CD8-positive, alpha-beta memory T cell (primary cell): ENCODE data around the gene OR2F2. TPM values are rescaled to one million over a fixed set of nuclear protein-coding genes. Genes with fewer than 3 reads are reported as not detected.

Experiments used
- CTCF ChIA-PET: fragments of 350-600 bp; sonication (Branson Sonifier 250); formaldehyde crosslinking; loops from one replicate; lab custom pipeline; 2021; ENCODE audit warnings: antibody characterized with exemption; lab: Charles Lee
- POLR2A ChIA-PET: fragments of 350-600 bp; sonication (Branson Sonifier 250); formaldehyde crosslinking; loops from one replicate; lab custom pipeline; 2021; ENCODE audit warnings: antibody characterized with exemption; lab: Charles Lee
- DNase-seq, 5 donors: peaks; one replicate each; pipeline versions ENCODE4 v3.0.0 to v3.0.0-alpha.2; 2020 to 2022; ENCODE audit warnings: mixed read lengths in 1 of 5
- H3K27ac ChIP-seq: one replicate; pipeline ENCODE4 v1.7.0; 2013; ENCODE audit warnings: low read depth, mild to moderate bottlenecking, low read length, moderate library complexity
- H3K27me3 ChIP-seq: 2 replicates; pipeline ENCODE4 v1.7.0; 2013; ENCODE audit warnings: low read length, mild to moderate bottlenecking; ENCODE audit not compliant: insufficient read depth, poor library complexity, severe bottlenecking
- H3K36me3 ChIP-seq: 2 replicates; pipeline ENCODE4 v1.7.0; 2013; ENCODE audit warnings: mild to moderate bottlenecking, low read length, moderate library complexity; ENCODE audit not compliant: insufficient read depth
- H3K4me1 ChIP-seq: 2 replicates; pipeline ENCODE4 v1.7.0; 2013; ENCODE audit warnings: mild to moderate bottlenecking, low read length, moderate library complexity; ENCODE audit not compliant: insufficient read depth
- H3K4me3 ChIP-seq: 2 replicates; pipeline ENCODE4 v1.7.0; 2013; ENCODE audit warnings: mild to moderate bottlenecking, low read length
- H3K9me3 ChIP-seq: 2 replicates; pipeline ENCODE4 v1.7.0; 2013; ENCODE audit warnings: mild to moderate bottlenecking, low read length
- H3K27ac Mint-ChIP-seq, 8 donors: one replicate each; pipeline ENCODE4 v1.8.0; 2020 to 2021; ENCODE audit warnings: mixed read lengths in 8 of 8, mild to moderate bottlenecking in 6 of 8, inconsistent platforms in 3 of 8, moderate library complexity in 3 of 8
- H3K27me3 Mint-ChIP-seq, 2 donors: one replicate each; pipeline ENCODE4 v1.8.0; 2020 to 2021; ENCODE audit warnings: mixed read lengths in 2 of 2, mild to moderate bottlenecking in 1 of 2, moderate library complexity in 1 of 2
- H3K36me3 Mint-ChIP-seq, 3 donors: one replicate each; pipeline ENCODE4 v1.8.0; 2020 to 2021; ENCODE audit warnings: mixed read lengths in 3 of 3, inconsistent platforms in 1 of 3, mild to moderate bottlenecking in 1 of 3
- H3K4me1 Mint-ChIP-seq, 3 donors: one replicate each; pipeline ENCODE4 v1.8.0; 2020 to 2021; ENCODE audit warnings: mixed read lengths in 3 of 3, inconsistent platforms in 1 of 3, mild to moderate bottlenecking in 1 of 3
- H3K4me3 Mint-ChIP-seq, 7 donors: one replicate each; pipeline ENCODE4 v1.8.0; 2020 to 2021; ENCODE audit warnings: mixed read lengths in 7 of 7, mild to moderate bottlenecking in 6 of 7, moderate library complexity in 4 of 7, inconsistent platforms in 2 of 7
- H3K9me3 Mint-ChIP-seq, 5 donors: one replicate each; pipeline ENCODE4 v1.8.0; 2020 to 2022; ENCODE audit warnings: mixed read lengths in 5 of 5, mild to moderate bottlenecking in 3 of 5, moderate library complexity in 2 of 5, inconsistent platforms in 1 of 5
- polyA plus RNA-seq: library from polyadenylated mRNA; unstranded; fragments of 300-500 nt; fragmentation: Illumina TruSeq; gene quantifications from one replicate; pipeline ENCODE4 v1.2.3, GENCODE V29; 2021
- total RNA-seq, 2 experiments: library from RNA; stranded (reverse); gene quantifications; one replicate each; pipeline ENCODE4 v1.2.3, GENCODE V29; 2021

Gene OR2F2
- total and polyA plus RNA-seq, 3 experiments from 2014 or later = not detected

DNA sequence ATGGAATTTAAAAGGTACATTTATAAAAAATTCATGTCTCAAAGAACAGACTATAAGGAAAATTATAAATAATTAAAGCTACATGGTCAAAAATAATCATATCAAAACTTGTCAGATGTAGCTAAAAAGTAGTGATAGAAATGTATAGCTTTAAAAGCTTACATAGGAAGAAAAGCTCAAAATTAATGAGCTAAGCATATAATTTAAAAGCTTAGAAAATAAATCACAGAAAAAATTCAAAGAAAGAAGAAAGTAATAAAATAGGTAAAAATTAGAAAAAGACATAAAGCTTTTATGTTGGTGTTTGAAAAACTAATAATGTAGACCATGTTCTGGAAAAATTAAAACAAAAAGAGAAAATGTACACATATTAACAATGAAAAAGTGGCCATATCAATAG, 38.4 kb upstream of the OR2F2 start:
- Mint-ChIP-seq H3K27ac (no peak overlapping the region), H3K4me1 (peaks cover 31 to 46% (median 43%) of the 10 kb centered on the region in 3 donors), H3K4me3 (no peak overlapping the region), H3K27me3 (no peaks in the 10 kb centered on the region), H3K9me3 (no peaks in the 10 kb centered on the region), H3K36me3 (peaks cover 0 to 3% (median under 1%) of the 10 kb centered on the region in 3 donors)
- no peak overlapping the region for H3K4me3 ChIP-seq
- DNase-seq = no peak
- H3K4me1 ChIP-seq = peaks cover 18% of the 10 kb centered on the region
- ChIA-PET POLR2A (no interaction called here), CTCF (interaction anchor here (0.8 kb wide), 1 partner anchor 15 kb away, joined by 3 read pairs; no protein-coding TSS in a partner anchor)
- H3K36me3 ChIP-seq = no peaks in the 10 kb centered on the region
- H3K27me3 ChIP-seq = no peaks in the 10 kb centered on the region
- H3K9me3 ChIP-seq = no peaks in the 10 kb centered on the region
- H3K27ac ChIP-seq = no peak overlapping the region

DNA sequence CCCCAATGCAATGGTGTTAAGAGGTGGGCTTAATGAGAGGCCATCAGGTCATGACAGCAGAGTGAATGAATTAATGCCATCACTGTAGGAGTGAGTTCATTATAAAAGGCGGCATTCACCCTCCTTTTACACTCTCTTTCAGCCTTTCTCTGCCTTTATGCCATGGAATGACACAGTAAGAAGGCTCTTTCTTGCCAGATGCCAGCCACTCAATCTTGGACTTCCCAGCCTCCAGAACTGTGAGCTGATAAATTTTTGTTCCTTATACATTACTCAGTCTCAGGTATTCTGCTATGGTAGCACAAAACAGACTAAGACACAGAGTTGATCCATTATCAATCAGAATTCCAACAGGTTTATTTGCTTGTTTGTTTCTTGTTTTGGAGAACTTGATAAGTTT, 36.2 kb upstream of the OR2F2 start:
- Mint-ChIP-seq H3K4me1 (peaks cover 28 to 48% (median 40%) of the 10 kb centered on the region in 3 donors), H3K27ac (peak overlapping the region in 2 of 8 donors; percentile 35 to 82), H3K27me3 (no peaks in the 10 kb centered on the region), H3K4me3 (no peak overlapping the region), H3K9me3 (no peaks in the 10 kb centered on the region), H3K36me3 (peaks cover 0 to 3% (median 0%) of the 10 kb centered on the region in 3 donors)
- Histone ChIP-seq H3K27me3 (no peaks in the 10 kb centered on the region), H3K4me1 (peaks cover 26% of the 10 kb centered on the region), H3K36me3 (no peaks in the 10 kb centered on the region), H3K9me3 (no peaks in the 10 kb centered on the region), H3K27ac (no peak overlapping the region), H3K4me3 (no peak overlapping the region)
- POLR2A ChIA-PET = no interaction called here
- DNase-seq = no peak
- CTCF ChIA-PET = no interaction called here

DNA sequence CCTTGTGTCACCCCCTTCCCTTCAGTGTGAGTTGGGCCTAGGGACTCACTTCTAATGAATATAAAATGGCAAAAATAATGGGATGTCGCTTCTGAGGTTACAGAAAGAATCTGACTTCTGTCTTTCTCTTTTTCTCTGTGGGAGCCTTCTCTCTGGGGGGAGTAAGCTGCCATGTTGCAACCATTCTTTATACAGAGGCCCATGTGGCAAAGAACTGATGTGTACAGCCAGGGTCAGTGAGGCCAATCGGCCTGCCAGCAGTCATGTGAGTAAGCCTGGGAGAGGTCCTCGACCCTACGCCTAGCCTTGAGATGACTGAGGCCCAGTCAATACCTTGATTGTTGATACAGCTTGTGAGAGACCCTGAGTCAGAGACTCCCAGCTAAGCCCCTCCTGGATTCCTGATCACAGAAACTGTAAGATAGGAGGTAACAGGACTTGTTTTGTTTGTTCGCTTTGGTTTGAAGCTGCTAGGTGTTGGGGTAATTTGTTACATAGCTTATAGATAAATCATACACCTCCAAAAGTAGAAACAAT, 34.7 kb upstream of the OR2F2 start:
- Histone ChIP-seq H3K27me3 (no peaks in the 10 kb centered on the region), H3K27ac (peak overlapping the region; percentile 55), H3K36me3 (no peaks in the 10 kb centered on the region), H3K9me3 (no peaks in the 10 kb centered on the region), H3K4me3 (no peak overlapping the region), H3K4me1 (peaks cover 26% of the 10 kb centered on the region)
- Mint-ChIP-seq H3K27ac (peak overlapping the region in 7 of 8 donors; percentile 35 to 96 (median 80)), H3K4me1 (peaks cover 28 to 45% (median 40%) of the 10 kb centered on the region in 3 donors), H3K9me3 (no peaks in the 10 kb centered on the region), H3K4me3 (peak overlapping the region; percentile 92 to 98 (median 95)), H3K36me3 (peaks cover 0 to 3% (median 0%) of the 10 kb centered on the region in 3 donors), H3K27me3 (no peaks in the 10 kb centered on the region)
- ChIA-PET POLR2A (no interaction called here), CTCF (interaction anchor here (1.4 to 3.2 kb wide), 2 partner anchors 8 to 10 kb away, joined by 4 to 25 read pairs; no protein-coding TSS in a partner anchor)
- DNase-seq = no peak

DNA sequence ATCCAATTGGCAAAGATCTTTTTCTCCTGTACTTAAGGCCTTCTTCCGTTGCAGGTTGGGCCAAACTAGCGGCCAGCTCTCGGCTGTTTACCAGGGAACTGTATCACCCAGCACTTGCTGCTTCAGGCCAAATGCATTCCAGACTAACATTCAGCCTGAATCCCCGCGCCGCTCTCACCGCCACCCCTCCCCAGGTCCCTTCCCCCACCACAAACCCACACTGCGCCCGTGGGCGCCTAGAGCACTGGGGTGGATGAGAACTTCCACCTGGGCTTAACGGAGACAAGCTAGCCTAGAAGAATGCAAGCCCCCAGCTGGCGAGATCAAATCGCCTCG, 33.7 kb upstream of the OR2F2 start:
- Mint-ChIP-seq H3K4me1 (peaks cover 28 to 44% (median 36%) of the 10 kb centered on the region in 3 donors), H3K9me3 (no peaks in the 10 kb centered on the region), H3K36me3 (peaks cover 0 to 3% (median 0%) of the 10 kb centered on the region in 3 donors), H3K27ac (peak overlapping the region; percentile 82 to 98 (median 96)), H3K4me3 (peak overlapping the region; percentile 92 to 98 (median 95)), H3K27me3 (no peaks in the 10 kb centered on the region)
- ChIA-PET CTCF (interaction anchor here (1.4 to 3.2 kb wide), 3 partner anchors 9 to 15 kb away, joined by 4 to 25 read pairs (median 10); no protein-coding TSS in a partner anchor), POLR2A (interaction anchor here (1.0 kb wide), 1 partner anchor 10 kb away, joined by 4 read pairs; no protein-coding TSS in a partner anchor)
- H3K27me3 ChIP-seq = no peaks in the 10 kb centered on the region
- no peaks in the 10 kb centered on the region for H3K9me3 ChIP-seq
- no peaks in the 10 kb centered on the region for H3K36me3 ChIP-seq
- peak overlapping the region; percentile 83 for H3K27ac ChIP-seq
- H3K4me3 ChIP-seq = peak overlapping the region; percentile 76
- H3K4me1 ChIP-seq = peaks cover 26% of the 10 kb centered on the region
- DNase-seq = no peak

DNA sequence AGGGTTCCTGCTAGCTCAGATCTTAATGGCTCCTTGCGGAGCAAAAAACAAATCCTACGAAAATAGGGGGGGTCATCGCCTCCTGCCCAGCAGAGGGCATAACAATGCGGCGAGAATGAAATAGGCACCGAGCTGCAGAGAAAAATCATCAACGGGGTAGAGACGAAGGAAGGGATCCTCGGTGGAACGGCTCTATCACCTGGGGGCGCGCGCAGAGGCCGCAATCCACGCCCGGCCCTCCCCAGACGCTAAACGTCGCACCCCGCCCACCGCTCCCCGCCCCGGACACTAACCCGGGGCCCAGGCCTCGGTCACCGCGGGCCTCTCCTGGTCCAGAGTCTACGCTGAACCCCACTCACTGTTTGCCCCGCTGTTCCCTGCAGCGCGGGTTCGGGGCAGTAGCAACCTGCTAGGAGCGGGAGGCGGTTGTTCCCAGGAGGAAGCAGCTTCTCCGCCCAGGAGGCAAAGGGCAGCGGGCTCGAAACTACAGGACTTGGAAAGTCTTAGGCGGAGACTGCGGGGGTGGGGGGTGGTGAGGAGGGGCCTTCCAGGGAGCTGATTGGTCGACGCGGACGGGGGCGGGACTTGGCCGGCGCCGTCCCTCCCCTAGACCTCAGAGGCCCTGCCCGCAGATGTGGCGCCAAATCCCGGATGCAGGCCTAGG, 33.2 kb upstream of the OR2F2 start, which contains the start of gene TCAF1:
Gene TCAF1 (minus strand): TSS at position 509 of the 664 bp plus-strand sequence. CDS start 25,568 bp downstream, outside the sequence.
- Mint-ChIP-seq H3K4me1 (peaks cover 25 to 42% (median 36%) of the 10 kb centered on the region in 3 donors), H3K36me3 (peaks cover 0 to 3% (median 0%) of the 10 kb centered on the region in 3 donors), H3K4me3 (peak within 1 kb of the TSS; percentile 92 to 98 (median 95)), H3K9me3 (no peaks in the 10 kb centered on the region), H3K27ac (peak within 1 kb of the TSS; percentile 82 to 98 (median 96)), H3K27me3 (no peaks in the 10 kb centered on the region)
- no peaks in the 10 kb centered on the region for H3K27me3 ChIP-seq
- peaks cover 26% of the 10 kb centered on the region for H3K4me1 ChIP-seq
- H3K36me3 ChIP-seq = no peaks in the 10 kb centered on the region
- H3K4me3 ChIP-seq = peak within 1 kb of the TSS; percentile 76
- ChIA-PET CTCF (interaction anchor here (0.8 to 3.2 kb wide), 6 partner anchors 9 to 522 kb away, joined by 3 to 25 read pairs (median 4); no protein-coding TSS in a partner anchor), POLR2A (interaction anchor here (1.0 kb wide), 1 partner anchor 9 kb away, joined by 4 read pairs; no protein-coding TSS in a partner anchor)
- H3K9me3 ChIP-seq = no peaks in the 10 kb centered on the region
- peak within 1 kb of the TSS; percentile 83 for H3K27ac ChIP-seq
- DNase-seq = peak; percentile 84 to 91 (median 85)

DNA sequence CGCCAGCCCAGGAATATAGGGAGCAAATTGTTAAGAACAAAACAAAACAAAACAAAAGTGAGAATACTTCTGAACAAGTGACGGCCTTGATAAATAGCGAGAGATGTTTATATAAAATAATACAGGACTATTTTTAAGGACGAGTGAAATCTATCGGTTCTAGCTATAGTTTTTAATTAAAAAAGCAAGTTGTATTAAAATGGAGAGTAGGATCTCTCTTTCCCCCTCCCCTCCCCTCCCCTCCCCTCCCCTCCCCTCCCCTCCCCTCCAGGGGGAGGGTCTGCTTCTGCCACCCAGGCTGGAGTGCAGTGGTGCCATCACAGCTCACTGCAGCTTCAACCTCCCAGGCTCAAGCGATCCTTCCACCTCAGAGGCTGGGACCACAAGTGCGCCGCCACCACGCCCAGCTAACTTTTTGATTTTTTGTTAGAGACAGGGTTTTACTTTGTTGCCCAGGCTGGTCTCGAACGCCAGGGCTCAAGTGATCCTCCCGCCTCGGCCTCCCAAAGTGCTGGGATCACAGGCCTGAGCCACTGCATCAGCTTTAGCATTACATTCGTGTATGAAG, 32.6 kb upstream of the OR2F2 start:
- Mint-ChIP-seq H3K4me1 (peaks cover 25 to 42% (median 36%) of the 10 kb centered on the region in 3 donors), H3K36me3 (peaks cover 0 to 3% (median 0%) of the 10 kb centered on the region in 3 donors), H3K9me3 (no peaks in the 10 kb centered on the region), H3K4me3 (peak overlapping the region; percentile 92 to 98 (median 95)), H3K27ac (peak overlapping the region; percentile 81 to 98 (median 96)), H3K27me3 (no peaks in the 10 kb centered on the region)
- Histone ChIP-seq H3K9me3 (no peaks in the 10 kb centered on the region), H3K27me3 (no peaks in the 10 kb centered on the region), H3K4me1 (peaks cover 26% of the 10 kb centered on the region), H3K27ac (peak overlapping the region; percentile 83), H3K36me3 (no peaks in the 10 kb centered on the region), H3K4me3 (peak overlapping the region; percentile 76)
- POLR2A ChIA-PET = no interaction called here
- CTCF ChIA-PET = interaction anchor here (0.8 to 3.2 kb wide), 5 partner anchors 9 to 523 kb away, joined by 3 to 25 read pairs (median 3); no protein-coding TSS in a partner anchor
- DNase-seq = peak in 1 of 5 donors; percentile 47

DNA sequence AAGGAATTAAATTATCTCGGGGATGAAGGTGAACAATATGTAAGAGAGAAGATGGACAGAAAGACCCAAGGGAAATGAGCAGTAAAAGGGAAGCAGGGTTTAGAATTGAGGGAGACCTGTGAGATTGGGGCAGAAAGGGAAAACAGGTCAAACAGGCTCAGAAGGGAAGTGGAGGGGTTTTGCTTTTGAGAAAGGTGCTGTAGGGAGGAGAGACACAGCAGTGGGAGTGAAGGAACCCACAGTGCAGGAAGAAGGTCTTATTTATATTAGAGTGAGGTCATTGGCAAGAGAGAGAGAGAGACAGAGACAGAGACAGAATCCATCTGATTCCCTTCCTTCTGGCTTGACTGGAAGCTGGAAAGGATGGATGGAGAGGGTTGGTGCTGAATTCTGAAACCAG, 29.5 kb upstream of the OR2F2 start:
- peaks cover 0 to 10% of the 10 kb centered on the region in 2 donors for H3K27me3 Mint-ChIP-seq
- no peaks in the 10 kb centered on the region for H3K9me3 Mint-ChIP-seq
- H3K36me3 Mint-ChIP-seq = peaks cover 0 to 3% (median 0%) of the 10 kb centered on the region in 3 donors
- peaks cover 11 to 21% (median 16%) of the 10 kb centered on the region in 3 donors for H3K4me1 Mint-ChIP-seq
- no peak overlapping the region for H3K4me3 ChIP-seq
- H3K27ac Mint-ChIP-seq = peak overlapping the region in 2 of 8 donors; percentile 4 to 20
- no peaks in the 10 kb centered on the region for H3K9me3 ChIP-seq
- no peaks in the 10 kb centered on the region for H3K27me3 ChIP-seq
- no peak for DNase-seq
- peaks cover 19% of the 10 kb centered on the region for H3K4me1 ChIP-seq
- no peaks in the 10 kb centered on the region for H3K36me3 ChIP-seq
- H3K4me3 Mint-ChIP-seq = no peak overlapping the region
- ChIA-PET CTCF (no interaction called here), POLR2A (interaction anchor here (1.5 kb wide), 1 partner anchor 23 kb away, joined by 3 read pairs; no protein-coding TSS in a partner anchor)
- no peak overlapping the region for H3K27ac ChIP-seq
